Measurements from ENCODE around the gene AKAP17A.
A peak's percentile ranks its signal among the peaks of the same experiment; 100 is the strongest.

AKAP17A gene

DNA sequence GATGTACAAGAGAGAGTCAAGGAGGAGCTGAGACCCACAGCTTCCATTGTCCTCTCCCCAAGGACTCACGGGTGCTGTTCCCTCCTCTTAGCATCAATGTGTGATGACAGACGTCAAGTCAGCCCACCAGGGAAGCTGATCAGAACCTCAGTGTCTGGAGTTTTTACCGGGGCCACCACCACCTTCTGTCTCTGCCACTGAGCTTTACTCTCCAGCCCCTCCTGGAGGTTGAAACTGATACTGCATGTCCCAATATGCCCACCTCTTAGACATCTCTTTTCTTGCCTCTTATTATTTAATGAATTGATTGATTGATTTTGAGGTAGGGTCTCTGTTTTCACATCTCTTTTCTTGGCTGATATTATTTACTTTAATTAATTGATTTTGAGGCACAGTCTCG is 10.3 kb upstream of the AKAP17A start:
- H4K20me1 ChIP-seq (ENCODE audit: insufficient read depth, low read length) = no peaks in the 10 kb centered on the region
- no peaks in the 10 kb centered on the region for H3K79me2 ChIP-seq (ENCODE audit: low read length)
- no peaks in the 10 kb centered on the region for H3K27me3 ChIP-seq (replicated peaks; ENCODE audit: insufficient read depth, low read length)
- H3K4me1 ChIP-seq (ENCODE audit: low read length) = peaks cover 5% of the 10 kb centered on the region; the same call in 1 of the 2 replicates
- no peak overlapping the region for H3K9ac ChIP-seq (ENCODE audit: low read length)
- H2AFZ ChIP-seq (ENCODE audit: low read length) = no peak overlapping the region
- H3K36me3 ChIP-seq (replicated peaks; ENCODE audit: insufficient read depth, low read length) = no peaks in the 10 kb centered on the region
- H3K9me3 ChIP-seq (replicated peaks; ENCODE audit: insufficient read depth, low read length) = no peaks in the 10 kb centered on the region
- no peak overlapping the region for H3K27ac ChIP-seq (ENCODE audit: low read length)
- H3K4me2 ChIP-seq (ENCODE audit: low read depth, low read length) = no peak overlapping the region
- peak; percentile 47 for DNase-seq
- TF ChIP-seq EZH2phosphoT487 (IDR thresholded peaks at IDR 0.05; ENCODE audit: low read length) (no peak), EZH2 (optimal IDR thresholded peaks at IDR 0.05; ENCODE audit: low read depth, low read length) (no peak)
- TF ChIP-seq, protein P1, sequence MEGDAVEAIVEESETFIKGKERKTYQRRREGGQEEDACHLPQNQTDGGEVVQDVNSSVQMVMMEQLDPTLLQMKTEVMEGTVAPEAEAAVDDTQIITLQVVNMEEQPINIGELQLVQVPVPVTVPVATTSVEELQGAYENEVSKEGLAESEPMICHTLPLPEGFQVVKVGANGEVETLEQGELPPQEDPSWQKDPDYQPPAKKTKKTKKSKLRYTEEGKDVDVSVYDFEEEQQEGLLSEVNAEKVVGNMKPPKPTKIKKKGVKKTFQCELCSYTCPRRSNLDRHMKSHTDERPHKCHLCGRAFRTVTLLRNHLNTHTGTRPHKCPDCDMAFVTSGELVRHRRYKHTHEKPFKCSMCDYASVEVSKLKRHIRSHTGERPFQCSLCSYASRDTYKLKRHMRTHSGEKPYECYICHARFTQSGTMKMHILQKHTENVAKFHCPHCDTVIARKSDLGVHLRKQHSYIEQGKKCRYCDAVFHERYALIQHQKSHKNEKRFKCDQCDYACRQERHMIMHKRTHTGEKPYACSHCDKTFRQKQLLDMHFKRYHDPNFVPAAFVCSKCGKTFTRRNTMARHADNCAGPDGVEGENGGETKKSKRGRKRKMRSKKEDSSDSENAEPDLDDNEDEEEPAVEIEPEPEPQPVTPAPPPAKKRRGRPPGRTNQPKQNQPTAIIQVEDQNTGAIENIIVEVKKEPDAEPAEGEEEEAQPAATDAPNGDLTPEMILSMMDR (IDR thresholded peaks at IDR 0.05; ENCODE audit: low read length) = peak; percentile 63
- H3F3A ChIP-seq (ENCODE audit: insufficient read depth, low read length) = peaks cover 4% of the 10 kb centered on the region
- H3K9me2 ChIP-seq (replicated peaks; ENCODE audit: insufficient read depth, low read length) = no peaks in the 10 kb centered on the region
- no peak overlapping the region for H3K4me3 ChIP-seq (ENCODE audit: low read length)

DNA sequence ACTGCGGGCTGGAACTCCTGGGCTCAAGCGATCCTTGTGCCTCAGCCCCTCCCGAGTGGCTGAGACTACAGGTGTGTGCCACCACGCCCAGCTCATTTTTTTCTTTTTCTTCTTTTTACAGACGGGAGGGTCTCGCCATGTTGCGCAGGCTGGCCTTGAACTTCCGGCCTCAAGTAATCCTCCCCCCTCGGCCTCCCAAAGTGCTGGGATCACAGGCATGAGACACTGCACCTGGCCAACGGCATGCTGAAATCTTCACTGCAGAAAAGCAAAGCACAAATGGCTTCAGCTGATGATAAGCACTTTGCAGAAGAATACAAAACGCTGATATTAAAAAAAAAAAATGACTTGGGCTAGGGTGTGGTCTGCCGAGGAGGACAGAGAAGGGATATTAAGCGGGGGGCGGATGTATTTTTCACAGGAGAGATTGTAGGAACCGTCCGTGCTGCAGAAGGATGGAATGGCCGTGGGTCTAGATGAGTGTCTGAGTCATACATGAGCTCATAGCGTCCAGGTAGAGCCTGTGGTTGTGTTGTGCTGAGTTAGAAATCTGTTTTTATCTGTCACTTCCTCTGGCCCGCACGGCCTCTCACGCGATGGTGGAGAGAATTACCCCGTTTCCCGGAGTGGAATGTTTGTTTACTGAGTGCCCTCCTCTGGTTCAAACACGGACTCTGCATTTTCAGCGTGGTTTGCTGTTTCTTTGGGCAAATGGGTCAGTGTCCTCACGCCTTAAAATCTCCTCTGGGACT is 8.5 kb upstream of the AKAP17A start:
- Histone ChIP-seq H3F3A (ENCODE audit: insufficient read depth, low read length) (peaks cover 10% of the 10 kb centered on the region), H3K4me3 (ENCODE audit: low read length) (peak overlapping the region; percentile 41), H3K9ac (ENCODE audit: low read length) (peak overlapping the region; percentile 50), H3K4me1 (ENCODE audit: low read length) (peaks cover 12% of the 10 kb centered on the region), H3K79me2 (ENCODE audit: low read length) (no peaks in the 10 kb centered on the region), H3K4me2 (ENCODE audit: low read depth, low read length) (peak overlapping the region; percentile 28; the same call in 1 of the 2 replicates), H3K36me3 (replicated peaks; ENCODE audit: insufficient read depth, low read length) (no peaks in the 10 kb centered on the region), H3K27ac (ENCODE audit: low read length) (peak overlapping the region; percentile 88), H3K9me2 (replicated peaks; ENCODE audit: insufficient read depth, low read length) (no peaks in the 10 kb centered on the region), H3K9me3 (replicated peaks; ENCODE audit: insufficient read depth, low read length) (no peaks in the 10 kb centered on the region), H2AFZ (ENCODE audit: low read length) (0 out of 2 replicates have a peak overlapping the region, but pooled peaks have one; percentile 3), H3K27me3 (replicated peaks; ENCODE audit: insufficient read depth, low read length) (no peaks in the 10 kb centered on the region), H4K20me1 (ENCODE audit: insufficient read depth, low read length) (no peaks in the 10 kb centered on the region)
- TF ChIP-seq EZH2phosphoT487 (IDR thresholded peaks at IDR 0.05; ENCODE audit: low read length) = no peak
- TF ChIP-seq, protein P1 (IDR thresholded peaks at IDR 0.05; ENCODE audit: low read length) = no peak
- no peak for TF ChIP-seq EZH2 (optimal IDR thresholded peaks at IDR 0.05; ENCODE audit: low read depth, low read length)
- peak; percentile 83 for DNase-seq

DNA sequence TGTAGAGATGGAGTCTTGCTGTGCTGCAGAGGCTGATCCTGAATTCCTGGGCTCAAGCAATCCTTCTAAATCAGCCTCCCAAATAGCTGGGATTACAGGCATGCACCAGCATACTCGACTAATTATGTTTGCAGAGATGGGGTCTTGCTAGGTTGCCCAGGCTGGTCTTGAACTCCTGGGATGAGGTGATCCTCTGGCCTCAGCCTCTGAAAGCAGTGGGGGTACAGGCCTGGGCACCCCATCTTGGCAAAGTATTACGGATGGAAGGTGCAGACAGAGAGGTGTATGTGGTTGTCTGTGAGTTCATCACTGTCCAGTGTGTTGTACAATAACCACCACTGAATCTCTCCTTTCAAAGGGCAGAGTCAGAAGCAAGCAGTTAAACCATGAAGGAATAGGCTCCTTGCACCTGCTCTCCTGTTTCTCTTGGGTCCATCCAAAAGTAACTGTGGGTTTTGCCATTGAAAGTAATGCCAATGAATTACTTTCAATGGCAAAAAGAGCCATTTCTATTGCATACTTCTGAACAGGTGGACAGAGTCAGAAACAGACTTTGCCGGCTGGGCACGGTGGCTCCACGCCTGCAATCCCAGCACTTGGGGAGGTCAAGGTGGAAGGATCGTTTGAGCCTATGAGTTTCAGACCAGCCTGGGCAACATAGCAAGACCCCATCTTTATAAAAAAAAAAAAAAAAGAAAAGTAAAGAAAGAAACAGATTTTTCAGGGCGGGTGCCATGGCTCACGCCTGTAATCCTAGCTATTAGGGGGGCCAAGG is 7.0 kb upstream of the AKAP17A start:
- no peak overlapping the region for H3K4me2 ChIP-seq (ENCODE audit: low read depth, low read length)
- no peak overlapping the region for H3K9ac ChIP-seq (ENCODE audit: low read length)
- no peak for DNase-seq
- H2AFZ ChIP-seq (ENCODE audit: low read length) = no peak overlapping the region
- H3K4me3 ChIP-seq (ENCODE audit: low read length) = no peak overlapping the region
- H3K27me3 ChIP-seq (replicated peaks; ENCODE audit: insufficient read depth, low read length) = no peaks in the 10 kb centered on the region
- H3K9me3 ChIP-seq (replicated peaks; ENCODE audit: insufficient read depth, low read length) = no peaks in the 10 kb centered on the region
- peaks cover 12% of the 10 kb centered on the region for H3K4me1 ChIP-seq (ENCODE audit: low read length)
- TF ChIP-seq EZH2phosphoT487 (IDR thresholded peaks at IDR 0.05; ENCODE audit: low read length) = no peak
- TF ChIP-seq EZH2 (optimal IDR thresholded peaks at IDR 0.05; ENCODE audit: low read depth, low read length) = no peak
- no peaks in the 10 kb centered on the region for H4K20me1 ChIP-seq (ENCODE audit: insufficient read depth, low read length)
- H3K9me2 ChIP-seq (replicated peaks; ENCODE audit: insufficient read depth, low read length) = no peaks in the 10 kb centered on the region
- H3K36me3 ChIP-seq (replicated peaks; ENCODE audit: insufficient read depth, low read length) = no peaks in the 10 kb centered on the region
- peaks cover 10% of the 10 kb centered on the region for H3F3A ChIP-seq (ENCODE audit: insufficient read depth, low read length)
- peak overlapping the region; percentile 49 for H3K27ac ChIP-seq (ENCODE audit: low read length)
- no peaks in the 10 kb centered on the region for H3K79me2 ChIP-seq (ENCODE audit: low read length)
